ENCODE results near the gene APBA1.
"Not testable (repeated sequence)": the region's sequence is repeated elsewhere in the genome, so short reads cannot be mapped to it uniquely, and the experiment has no call there.

APBA1 gene

GRCh38 chr9:69446496-69446895 lies 225.7 kb downstream of the APBA1 start:
- no peak for DNase-seq (ENCODE audit: low read depth)
- TF ChIP-seq CTCF (IDR thresholded peaks at IDR 0.05; ENCODE audit: control insufficient read depth, extremely low read depth, insufficient read depth), result no peak
- H3K4me3 ChIP-seq (ENCODE audit: low read depth, low read length), result no peak overlapping the region

GRCh38 chr9:69445251-69445650 lies 226.9 kb downstream of the APBA1 start:
- no peak for DNase-seq (ENCODE audit: low read depth)
- no peak overlapping the region for H3K4me3 ChIP-seq (ENCODE audit: low read depth, low read length)
- TF ChIP-seq CTCF (IDR thresholded peaks at IDR 0.05; ENCODE audit: control insufficient read depth, extremely low read depth, insufficient read depth), result no peak

GRCh38 chr9:69444791-69445190 lies 227.4 kb downstream of the APBA1 start:
- no peak for TF ChIP-seq CTCF (IDR thresholded peaks at IDR 0.05; ENCODE audit: control insufficient read depth, extremely low read depth, insufficient read depth)
- no peak overlapping the region for H3K4me3 ChIP-seq (ENCODE audit: low read depth, low read length)
- DNase-seq (ENCODE audit: low read depth), result no peak

GRCh38 chr9:69444021-69444420 lies 228.2 kb downstream of the APBA1 start:
- no peak for DNase-seq (ENCODE audit: low read depth)
- no peak overlapping the region for H3K4me3 ChIP-seq (ENCODE audit: low read depth, low read length)
- TF ChIP-seq CTCF (IDR thresholded peaks at IDR 0.05; ENCODE audit: control insufficient read depth, extremely low read depth, insufficient read depth), result no peak

GRCh38 chr9:69443178-69443577 lies 229.0 kb downstream of the APBA1 start:
- no peak for TF ChIP-seq CTCF (IDR thresholded peaks at IDR 0.05; ENCODE audit: control insufficient read depth, extremely low read depth, insufficient read depth)
- no peak overlapping the region for H3K4me3 ChIP-seq (ENCODE audit: low read depth, low read length)
- DNase-seq (ENCODE audit: low read depth), result no peak

GRCh38 chr9:69442486-69442885 lies 229.7 kb downstream of the APBA1 start:
- DNase-seq (ENCODE audit: low read depth), result no peak
- no peak overlapping the region for H3K4me3 ChIP-seq (ENCODE audit: low read depth, low read length)
- no peak for TF ChIP-seq CTCF (IDR thresholded peaks at IDR 0.05; ENCODE audit: control insufficient read depth, extremely low read depth, insufficient read depth)

- DNase-seq (ENCODE audit: low read depth); H3K4me3 ChIP-seq (ENCODE audit: low read depth, low read length): not testable (repeated sequence)
Measured at GRCh38 chr9:69440254-69440955, 231.8 kb downstream of the APBA1 start.

GRCh38 chr9:69439654-69440053 lies 232.5 kb downstream of the APBA1 start:
- DNase-seq (ENCODE audit: low read depth), result not testable (repeated sequence)

More at GRCh38 chr9:69439654-69440053, 232.5 kb downstream of the APBA1 start:
- H3K4me3 ChIP-seq (ENCODE audit: low read depth, low read length), result not testable (repeated sequence)

Measured in LNCaP clone FGC (cell line).